K562 (cell line): ENCODE data around the gene SHC1. TPM values are rescaled to one million over a fixed set of nuclear protein-coding genes. Genes with fewer than 3 reads are reported as not detected.

Source experiments
- CTCF ChIP-seq, 3 experiments: IDR thresholded peaks in 2 of 3; conservative IDR thresholded peaks in 1 of 3; 2 replicates each; pipeline ENCODE4 v1.5.1; 2011 to 2012; ENCODE audit warnings: low read length in 3 of 3, mild to moderate bottlenecking in 3 of 3, control low read depth in 2 of 3, improper control_type of control experiment in 1 of 3, inconsistent platforms in 1 of 3, low read depth in 1 of 3, mixed read lengths in 1 of 3, moderate library complexity in 1 of 3; ENCODE audit not compliant: insufficient read depth in 2 of 3
- SETDB1 ChIP-seq: IDR thresholded peaks from one replicate; pipeline ENCODE4 v1.6.1; 2012; ENCODE audit warnings: low read length, control low read depth, inconsistent platforms
- SFPQ ChIP-seq: fragments of 200-400 bp; formaldehyde crosslinking; IDR thresholded peaks from 2 replicates; pipeline ENCODE4 v1.6.1; 2017; ENCODE audit warnings: mild to moderate bottlenecking, low read depth, low read length, moderate library complexity
- ZNF217 ChIP-seq: sonication (generic); formaldehyde crosslinking; IDR thresholded peaks from 2 replicates; pipeline ENCODE4 v1.8.0; 2022; ENCODE audit warnings: mild to moderate bottlenecking, missing genetic modification reagents
- polyA plus RNA-seq, 8 experiments: library from polyadenylated mRNA; depleted of rRNA in 4 of 8; stranded (reverse) in 5 of 8; unstranded in 3 of 8; fragments of >200 nt; fragmentation: Nextera tagmentation in 2 of 8; fragmentation: Illumina TruSeq in 1 of 8; extraction: Ambion mirVana in 2 of 8; extraction: Trizol in 1 of 8; gene quantifications; 2 replicates each; pipeline versions ENCODE4 v1.2.1 to v1.2.3, GENCODE V29; 2011 to 2014; ENCODE audit warnings: inconsistent platforms in 1 of 8, missing spikeins in 1 of 8
- total RNA-seq, 7 experiments: library from RNA; depleted of rRNA in 6 of 7; stranded (reverse); fragments of >200 nt in 6 of 7; fragmentation: Illumina TruSeq in 2 of 7; extraction: Trizol in 2 of 7; gene quantifications; 2 replicates each; pipeline versions ENCODE4 v1.2.1 to v1.2.3, GENCODE V29; 2011 to 2021; ENCODE audit warnings: low replicate concordance in 1 of 7
- TF ChIP-seq, protein P1 (sequence below): fragments of 450-650 bp; IDR thresholded peaks from 2 replicates; pipeline ENCODE4 v1.6.1; 2016; ENCODE audit warnings: mild to moderate bottlenecking, moderate library complexity
- TF ChIP-seq, protein P2 (sequence below): fragments of 250-450 bp; sonication (Bioruptor Pico); IDR thresholded peaks from 2 replicates; pipeline ENCODE4 v1.8.0; 2022; ENCODE audit warnings: moderate library complexity, mild to moderate bottlenecking, inconsistent platforms

The SHC1 gene
- total and polyA plus RNA-seq, 9 of the 15 experiments (the other 6 are each of a cell fraction or from before 2014, with no cell fraction given), result 4.1 to 113 (median 51.9) TPM

DNA sequence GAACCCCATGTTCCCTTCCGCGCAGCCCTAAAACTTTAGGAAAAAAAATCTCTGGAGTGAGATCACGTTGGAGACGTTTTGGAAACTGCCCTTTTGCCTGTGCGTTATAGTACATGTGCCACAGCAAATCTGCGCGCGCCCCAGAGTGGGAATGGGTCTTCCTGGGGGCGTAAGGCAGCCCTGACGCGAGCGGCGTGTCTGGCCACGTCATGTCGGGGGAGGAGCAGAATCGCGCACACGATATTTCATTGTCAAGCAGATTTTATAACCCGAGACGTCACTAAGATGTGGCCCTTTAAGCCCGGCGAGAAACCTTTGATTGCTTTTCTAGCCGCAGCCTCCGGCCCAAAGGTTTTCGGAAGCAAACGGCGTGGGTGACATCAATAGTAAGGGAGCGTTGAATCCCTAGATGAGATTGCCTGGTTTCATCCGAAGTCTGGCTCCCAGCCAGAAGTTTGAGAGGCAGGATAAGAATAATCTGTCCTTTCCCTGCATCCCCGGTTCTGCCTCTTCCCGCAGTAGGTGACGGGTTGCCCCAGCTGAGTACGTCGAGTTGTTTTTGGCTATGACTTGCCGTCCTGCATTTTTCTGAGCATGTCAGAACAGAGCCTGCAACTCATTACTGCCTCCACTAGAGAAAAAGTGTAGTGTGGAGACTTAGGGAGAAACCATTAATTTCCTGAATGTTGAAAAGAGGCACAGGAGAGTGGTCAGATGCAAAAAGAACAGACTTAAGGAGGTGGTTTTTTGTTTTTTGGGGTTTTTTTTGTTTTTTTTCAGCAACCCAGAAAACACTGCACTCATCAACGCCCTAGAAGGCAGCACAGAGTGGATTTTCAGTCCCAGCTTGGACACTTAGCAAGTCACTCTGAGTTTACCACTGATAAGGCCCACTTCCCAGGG is 33.2 kb downstream of the SHC1 start (continued):
- TF ChIP-seq, protein P1, sequence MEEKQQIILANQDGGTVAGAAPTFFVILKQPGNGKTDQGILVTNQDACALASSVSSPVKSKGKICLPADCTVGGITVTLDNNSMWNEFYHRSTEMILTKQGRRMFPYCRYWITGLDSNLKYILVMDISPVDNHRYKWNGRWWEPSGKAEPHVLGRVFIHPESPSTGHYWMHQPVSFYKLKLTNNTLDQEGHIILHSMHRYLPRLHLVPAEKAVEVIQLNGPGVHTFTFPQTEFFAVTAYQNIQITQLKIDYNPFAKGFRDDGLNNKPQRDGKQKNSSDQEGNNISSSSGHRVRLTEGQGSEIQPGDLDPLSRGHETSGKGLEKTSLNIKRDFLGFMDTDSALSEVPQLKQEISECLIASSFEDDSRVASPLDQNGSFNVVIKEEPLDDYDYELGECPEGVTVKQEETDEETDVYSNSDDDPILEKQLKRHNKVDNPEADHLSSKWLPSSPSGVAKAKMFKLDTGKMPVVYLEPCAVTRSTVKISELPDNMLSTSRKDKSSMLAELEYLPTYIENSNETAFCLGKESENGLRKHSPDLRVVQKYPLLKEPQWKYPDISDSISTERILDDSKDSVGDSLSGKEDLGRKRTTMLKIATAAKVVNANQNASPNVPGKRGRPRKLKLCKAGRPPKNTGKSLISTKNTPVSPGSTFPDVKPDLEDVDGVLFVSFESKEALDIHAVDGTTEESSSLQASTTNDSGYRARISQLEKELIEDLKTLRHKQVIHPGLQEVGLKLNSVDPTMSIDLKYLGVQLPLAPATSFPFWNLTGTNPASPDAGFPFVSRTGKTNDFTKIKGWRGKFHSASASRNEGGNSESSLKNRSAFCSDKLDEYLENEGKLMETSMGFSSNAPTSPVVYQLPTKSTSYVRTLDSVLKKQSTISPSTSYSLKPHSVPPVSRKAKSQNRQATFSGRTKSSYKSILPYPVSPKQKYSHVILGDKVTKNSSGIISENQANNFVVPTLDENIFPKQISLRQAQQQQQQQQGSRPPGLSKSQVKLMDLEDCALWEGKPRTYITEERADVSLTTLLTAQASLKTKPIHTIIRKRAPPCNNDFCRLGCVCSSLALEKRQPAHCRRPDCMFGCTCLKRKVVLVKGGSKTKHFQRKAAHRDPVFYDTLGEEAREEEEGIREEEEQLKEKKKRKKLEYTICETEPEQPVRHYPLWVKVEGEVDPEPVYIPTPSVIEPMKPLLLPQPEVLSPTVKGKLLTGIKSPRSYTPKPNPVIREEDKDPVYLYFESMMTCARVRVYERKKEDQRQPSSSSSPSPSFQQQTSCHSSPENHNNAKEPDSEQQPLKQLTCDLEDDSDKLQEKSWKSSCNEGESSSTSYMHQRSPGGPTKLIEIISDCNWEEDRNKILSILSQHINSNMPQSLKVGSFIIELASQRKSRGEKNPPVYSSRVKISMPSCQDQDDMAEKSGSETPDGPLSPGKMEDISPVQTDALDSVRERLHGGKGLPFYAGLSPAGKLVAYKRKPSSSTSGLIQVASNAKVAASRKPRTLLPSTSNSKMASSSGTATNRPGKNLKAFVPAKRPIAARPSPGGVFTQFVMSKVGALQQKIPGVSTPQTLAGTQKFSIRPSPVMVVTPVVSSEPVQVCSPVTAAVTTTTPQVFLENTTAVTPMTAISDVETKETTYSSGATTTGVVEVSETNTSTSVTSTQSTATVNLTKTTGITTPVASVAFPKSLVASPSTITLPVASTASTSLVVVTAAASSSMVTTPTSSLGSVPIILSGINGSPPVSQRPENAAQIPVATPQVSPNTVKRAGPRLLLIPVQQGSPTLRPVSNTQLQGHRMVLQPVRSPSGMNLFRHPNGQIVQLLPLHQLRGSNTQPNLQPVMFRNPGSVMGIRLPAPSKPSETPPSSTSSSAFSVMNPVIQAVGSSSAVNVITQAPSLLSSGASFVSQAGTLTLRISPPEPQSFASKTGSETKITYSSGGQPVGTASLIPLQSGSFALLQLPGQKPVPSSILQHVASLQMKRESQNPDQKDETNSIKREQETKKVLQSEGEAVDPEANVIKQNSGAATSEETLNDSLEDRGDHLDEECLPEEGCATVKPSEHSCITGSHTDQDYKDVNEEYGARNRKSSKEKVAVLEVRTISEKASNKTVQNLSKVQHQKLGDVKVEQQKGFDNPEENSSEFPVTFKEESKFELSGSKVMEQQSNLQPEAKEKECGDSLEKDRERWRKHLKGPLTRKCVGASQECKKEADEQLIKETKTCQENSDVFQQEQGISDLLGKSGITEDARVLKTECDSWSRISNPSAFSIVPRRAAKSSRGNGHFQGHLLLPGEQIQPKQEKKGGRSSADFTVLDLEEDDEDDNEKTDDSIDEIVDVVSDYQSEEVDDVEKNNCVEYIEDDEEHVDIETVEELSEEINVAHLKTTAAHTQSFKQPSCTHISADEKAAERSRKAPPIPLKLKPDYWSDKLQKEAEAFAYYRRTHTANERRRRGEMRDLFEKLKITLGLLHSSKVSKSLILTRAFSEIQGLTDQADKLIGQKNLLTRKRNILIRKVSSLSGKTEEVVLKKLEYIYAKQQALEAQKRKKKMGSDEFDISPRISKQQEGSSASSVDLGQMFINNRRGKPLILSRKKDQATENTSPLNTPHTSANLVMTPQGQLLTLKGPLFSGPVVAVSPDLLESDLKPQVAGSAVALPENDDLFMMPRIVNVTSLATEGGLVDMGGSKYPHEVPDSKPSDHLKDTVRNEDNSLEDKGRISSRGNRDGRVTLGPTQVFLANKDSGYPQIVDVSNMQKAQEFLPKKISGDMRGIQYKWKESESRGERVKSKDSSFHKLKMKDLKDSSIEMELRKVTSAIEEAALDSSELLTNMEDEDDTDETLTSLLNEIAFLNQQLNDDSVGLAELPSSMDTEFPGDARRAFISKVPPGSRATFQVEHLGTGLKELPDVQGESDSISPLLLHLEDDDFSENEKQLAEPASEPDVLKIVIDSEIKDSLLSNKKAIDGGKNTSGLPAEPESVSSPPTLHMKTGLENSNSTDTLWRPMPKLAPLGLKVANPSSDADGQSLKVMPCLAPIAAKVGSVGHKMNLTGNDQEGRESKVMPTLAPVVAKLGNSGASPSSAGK, result no peak
- TF ChIP-seq SFPQ (no peak), SETDB1 (no peak), ZNF217 (CRISPR knock-in tag) (no peak), CTCF (IDR thresholded peaks at IDR 0.05 in 2 of 3, conservative IDR thresholded peaks at IDR 0.05 in 1 of 3; ENCODE audit: insufficient read depth in 2 of 3, low read depth in 1 of 3, low read length in 3 of 3) (peak in 1 of 3 experiments; percentile 30; a peak in 2 of 6 replicates)
- TF ChIP-seq, protein P2, sequence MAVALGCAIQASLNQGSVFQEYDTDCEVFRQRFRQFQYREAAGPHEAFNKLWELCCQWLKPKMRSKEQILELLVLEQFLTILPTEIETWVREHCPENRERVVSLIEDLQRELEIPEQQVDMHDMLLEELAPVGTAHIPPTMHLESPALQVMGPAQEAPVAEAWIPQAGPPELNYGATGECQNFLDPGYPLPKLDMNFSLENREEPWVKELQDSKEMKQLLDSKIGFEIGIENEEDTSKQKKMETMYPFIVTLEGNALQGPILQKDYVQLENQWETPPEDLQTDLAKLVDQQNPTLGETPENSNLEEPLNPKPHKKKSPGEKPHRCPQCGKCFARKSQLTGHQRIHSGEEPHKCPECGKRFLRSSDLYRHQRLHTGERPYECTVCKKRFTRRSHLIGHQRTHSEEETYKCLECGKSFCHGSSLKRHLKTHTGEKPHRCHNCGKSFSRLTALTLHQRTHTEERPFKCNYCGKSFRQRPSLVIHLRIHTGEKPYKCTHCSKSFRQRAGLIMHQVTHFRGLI (CRISPR knock-in tag), result no peak
